HG03159 (cell line): ENCODE results near the gene CCL7.
"Not testable (repeated sequence)": the region's sequence is repeated elsewhere in the genome, so short reads cannot be mapped to it uniquely, and the experiment has no call there.

Experiments used
- ATAC-seq: cut with Tn5 transposase; IDR thresholded peaks from one replicate; pipeline ENCODE4 v1.9.1; 2021; ENCODE audit warnings: mild to moderate bottlenecking, moderate library complexity; ENCODE audit not compliant: unreplicated experiment

Gene CCL7

GRCh38 chr17:34269969-34270368 is at the start of gene CCL7:
TSS of gene CCL7 (plus strand) at chr17:34270221. CDS start at chr17:34270291, 70 bp downstream.
- no peak for ATAC-seq

- ATAC-seq: no peak
Measured at GRCh38 chr17:34220752-34221395, 49.1 kb upstream of the CCL7 start.

GRCh38 chr17:34221411-34221810 is 48.6 kb upstream of the CCL7 start:
- ATAC-seq: no peak

GRCh38 chr17:34222722-34223497 is 47.1 kb upstream of the CCL7 start:
- no peak for ATAC-seq

GRCh38 chr17:34225046-34225445 is 45.0 kb upstream of the CCL7 start:
- no peak for ATAC-seq

GRCh38 chr17:34226011-34226743 is 43.8 kb upstream of the CCL7 start:
- no peak for ATAC-seq

- ATAC-seq: no peak
Measured at GRCh38 chr17:34226744-34227034, 43.3 kb upstream of the CCL7 start.

- ATAC-seq: not testable (repeated sequence)
Measured at GRCh38 chr17:34227293-34227692, 42.7 kb upstream of the CCL7 start.

- ATAC-seq: no peak
Measured at GRCh38 chr17:34227707-34228106, 42.3 kb upstream of the CCL7 start.

- no peak for ATAC-seq
Measured at GRCh38 chr17:34228781-34229180, 41.2 kb upstream of the CCL7 start.

- no peak for ATAC-seq
Measured at GRCh38 chr17:34230342-34230741, 39.7 kb upstream of the CCL7 start.

- no peak for ATAC-seq
Measured at GRCh38 chr17:34234616-34235015, 35.4 kb upstream of the CCL7 start.

GRCh38 chr17:34235389-34236028 is 34.5 kb upstream of the CCL7 start:
- no peak for ATAC-seq

GRCh38 chr17:34236281-34236892 is 33.6 kb upstream of the CCL7 start:
- ATAC-seq: no peak

GRCh38 chr17:34237458-34237857 is 32.6 kb upstream of the CCL7 start:
- no peak for ATAC-seq

GRCh38 chr17:34241062-34241461 is 29.0 kb upstream of the CCL7 start:
- no peak for ATAC-seq

GRCh38 chr17:34242587-34243363 is 27.2 kb upstream of the CCL7 start:
- ATAC-seq: no peak

GRCh38 chr17:34243364-34244320 is 26.4 kb upstream of the CCL7 start:
- no peak for ATAC-seq

- ATAC-seq: no peak
Measured at GRCh38 chr17:34245351-34245905, 24.6 kb upstream of the CCL7 start.
